Stimulated activated CD8-positive, alpha-beta memory T cell treated with anti-CD3 and anti-CD28 coated beads, Interleukin-15, amount 100 ng/mL, for 1 hour (primary cell): ENCODE measurements around the gene TMEM151B.
"Not testable (repeated sequence)": the region's sequence is repeated elsewhere in the genome, so short reads cannot be mapped to it uniquely, and the experiment has no call there.

Experiments used
- DNase-seq: peaks from one replicate; pipeline ENCODE4 v3.0.0-alpha.2; 2020; ENCODE audit warnings: low read depth

TMEM151B gene

DNA sequence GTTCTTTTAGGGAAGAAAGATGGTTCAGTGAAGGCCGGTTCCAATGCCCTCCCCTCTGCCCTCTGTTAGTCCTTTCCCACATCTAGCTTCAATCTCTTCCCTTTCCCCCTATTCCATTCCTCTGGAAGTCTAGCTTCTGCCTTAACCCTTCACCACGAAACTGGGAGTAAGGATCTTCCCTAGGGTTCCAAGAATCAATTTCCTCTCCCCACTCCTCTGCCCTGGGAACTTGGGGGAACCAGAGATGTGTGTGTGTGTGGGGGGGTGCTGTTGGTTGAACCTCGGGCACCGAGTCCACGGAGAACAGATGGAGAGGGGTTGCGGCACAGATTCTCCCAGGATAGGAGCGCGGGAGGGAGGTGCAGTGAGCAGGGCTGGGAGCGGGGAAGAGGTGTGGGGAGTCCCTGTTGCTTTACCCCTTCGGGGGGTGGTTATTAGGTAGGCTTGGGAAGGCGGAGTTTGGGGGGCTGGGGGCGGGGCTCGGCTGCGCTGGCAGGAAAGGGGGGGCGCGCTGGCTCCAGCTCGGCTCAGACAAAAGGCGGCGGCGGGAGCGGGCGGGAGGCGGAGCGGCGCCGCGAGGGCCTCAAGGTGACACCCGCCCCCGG lies at the start of gene TMEM151B:
TSS of gene TMEM151B (plus strand) at position 530 of the 605 bp plus-strand sequence. CDS start 293 bp downstream, outside the sequence.
- no peak for DNase-seq

GRCh38 chr6:44220913-44221290 lies 49.3 kb upstream of the TMEM151B start:
- DNase-seq, result no peak

- DNase-seq, result peak; percentile 54
These were observed 48.8 kb upstream of the TMEM151B start for GRCh38 chr6:44221291-44221960.

DNA sequence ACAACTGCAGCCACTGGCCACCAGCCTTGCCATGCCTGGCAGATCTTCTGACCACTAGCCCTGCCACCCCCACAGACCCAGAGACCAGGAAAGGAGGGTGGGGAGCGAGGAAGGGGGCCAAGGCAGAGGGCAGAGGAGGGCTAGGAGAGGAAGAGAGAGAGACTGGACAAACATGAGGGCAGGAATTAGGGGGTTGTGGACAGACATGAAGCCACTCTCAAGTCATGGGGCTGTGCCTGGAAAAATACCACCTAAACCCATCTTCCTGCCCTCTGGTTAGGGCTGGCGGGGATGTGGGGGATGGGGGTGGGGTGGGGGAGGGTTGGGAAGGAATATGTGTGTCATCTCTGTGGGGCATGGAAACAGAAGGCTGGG lies 48.3 kb upstream of the TMEM151B start:
- no peak for DNase-seq

- no peak for DNase-seq
These were observed 47.5 kb upstream of the TMEM151B start for GRCh38 chr6:44222486-44223318.

DNA sequence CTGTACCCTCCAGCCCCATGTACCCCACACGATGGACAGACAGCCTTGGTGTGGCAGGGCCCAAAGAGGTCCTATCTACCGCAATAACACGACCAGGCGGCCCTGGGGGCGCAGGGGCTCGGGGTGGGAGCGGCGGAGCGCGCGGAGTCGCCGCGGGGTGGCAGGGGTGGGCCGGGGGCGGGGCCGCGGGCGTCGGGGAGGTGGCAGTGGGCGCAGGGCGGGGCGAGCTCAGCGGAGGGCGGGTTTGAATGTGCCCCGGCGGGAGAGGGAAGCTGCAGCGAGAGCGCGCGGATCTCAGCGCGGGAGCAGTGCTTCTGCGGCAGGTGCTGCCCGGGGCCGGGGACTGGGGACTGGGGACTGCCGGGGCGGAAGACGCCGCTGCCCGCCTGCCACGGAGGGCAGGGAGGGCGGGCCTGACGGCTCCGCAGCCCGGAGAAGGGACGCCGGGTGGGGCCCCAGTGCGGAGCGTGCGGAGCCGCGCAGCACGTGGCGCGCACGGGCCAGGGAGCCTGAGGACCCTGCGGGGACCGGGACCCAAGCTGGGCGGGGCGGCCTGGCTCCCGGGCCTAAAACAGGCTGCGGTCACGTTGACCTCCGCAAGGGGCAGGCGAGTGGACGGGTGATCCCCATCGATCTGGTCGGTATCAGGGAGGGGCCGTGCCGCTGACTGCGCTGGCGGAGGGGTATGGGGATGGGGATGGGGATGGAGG lies 46.8 kb upstream of the TMEM151B start, which contains the start of gene SLC29A1:
TSS of gene SLC29A1 (plus strand) at position 277 of the 710 bp plus-strand sequence. CDS start 3,719 bp downstream, outside the sequence.
- DNase-seq, result peak; percentile 63

- DNase-seq, result no peak
These were observed 46.0 kb upstream of the TMEM151B start for GRCh38 chr6:44224029-44224964.

- no peak for DNase-seq
These were observed 45.3 kb upstream of the TMEM151B start for GRCh38 chr6:44224965-44225305.

GRCh38 chr6:44225579-44226325 lies 44.5 kb upstream of the TMEM151B start:
- no peak for DNase-seq

- DNase-seq, result no peak
These were observed 43.7 kb upstream of the TMEM151B start for GRCh38 chr6:44226368-44227147.

GRCh38 chr6:44227148-44227793 lies 43.0 kb upstream of the TMEM151B start:
- no peak for DNase-seq

DNA sequence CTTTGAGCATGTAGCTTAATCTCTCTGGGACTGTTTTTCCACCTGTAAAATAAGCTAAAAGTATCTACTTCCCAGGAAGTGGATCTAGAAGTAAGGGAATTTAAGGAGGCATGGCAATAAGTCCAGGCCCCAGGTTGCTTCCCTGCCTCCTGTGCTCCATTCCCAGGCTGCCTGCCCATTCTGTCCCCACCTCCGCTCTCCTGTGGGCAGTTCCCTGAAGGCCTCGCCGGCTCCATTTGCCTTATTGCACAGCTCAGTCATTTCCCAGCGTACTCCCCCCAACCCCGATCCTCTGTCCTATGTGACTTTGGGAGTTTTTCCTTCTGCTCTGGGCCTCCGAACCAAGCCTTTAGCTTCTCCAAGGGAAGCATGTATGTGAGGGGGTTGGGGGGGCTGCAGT lies 42.2 kb upstream of the TMEM151B start:
- DNase-seq, result no peak

DNA sequence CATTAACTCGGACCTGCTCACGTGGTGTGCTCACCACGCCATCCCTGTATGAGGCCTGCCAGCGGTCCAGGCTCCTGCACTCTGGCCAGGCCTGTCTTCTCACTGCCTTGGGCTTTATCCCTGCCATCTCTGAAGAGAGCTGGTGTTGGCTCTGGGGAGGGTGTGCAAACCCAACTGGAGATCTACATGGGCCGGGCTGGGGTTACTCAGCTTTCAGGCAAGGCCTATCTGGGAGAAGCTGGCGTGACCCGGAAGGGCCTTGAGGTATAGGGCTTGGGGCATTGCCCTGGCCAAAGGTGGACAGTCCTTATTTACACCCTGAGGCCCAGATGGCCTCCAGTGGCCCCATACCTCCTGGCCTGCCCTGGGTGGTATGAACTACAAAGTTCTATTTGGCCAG lies 41.8 kb upstream of the TMEM151B start:
- no peak for DNase-seq

DNA sequence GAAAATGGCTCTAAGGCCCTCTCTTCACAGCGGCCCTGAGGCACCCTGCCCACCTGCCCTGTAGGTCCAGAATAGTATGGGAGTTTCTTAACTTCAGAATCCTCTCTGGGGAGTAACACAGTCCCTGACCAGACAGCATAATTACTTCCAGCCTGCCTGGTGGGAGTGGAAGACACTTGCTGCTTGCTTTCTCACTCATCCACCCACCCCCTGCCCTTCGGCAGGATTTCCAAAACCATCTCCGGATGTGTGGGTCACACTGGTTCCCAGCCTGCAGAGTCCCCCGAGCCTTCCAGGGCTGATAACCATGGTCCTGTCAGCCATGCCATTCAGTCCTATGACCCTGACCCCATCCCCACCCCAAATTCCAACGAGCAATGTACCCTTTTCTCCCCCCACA lies 41.4 kb upstream of the TMEM151B start:
- no peak for DNase-seq

- DNase-seq, result no peak
These were observed 40.7 kb upstream of the TMEM151B start for GRCh38 chr6:44229376-44230033.

- no peak for DNase-seq
These were observed 40.1 kb upstream of the TMEM151B start for GRCh38 chr6:44230034-44230675.

DNA sequence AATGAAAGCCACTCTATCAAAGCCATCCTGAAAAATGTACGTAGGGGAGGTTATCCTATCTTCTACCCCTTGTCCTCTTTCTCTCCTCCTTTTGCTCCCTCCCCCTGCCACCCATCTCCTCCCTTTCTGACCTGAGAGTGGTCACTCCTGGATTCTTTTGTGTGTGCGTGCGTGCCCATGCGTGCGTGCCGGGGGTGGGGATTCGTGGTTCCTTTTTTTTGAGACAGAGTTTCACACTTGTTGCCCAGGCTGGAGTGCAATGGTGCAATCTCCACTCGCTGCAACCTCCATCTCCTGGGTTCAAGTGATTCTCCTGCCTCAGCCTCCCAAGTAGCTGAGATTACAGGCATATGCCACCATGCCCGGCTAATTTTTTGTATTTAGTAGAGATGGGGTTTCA lies 38.8 kb upstream of the TMEM151B start:
- not testable (repeated sequence) for DNase-seq
